ENCODE data around the gene ENOPH1.

DNA sequence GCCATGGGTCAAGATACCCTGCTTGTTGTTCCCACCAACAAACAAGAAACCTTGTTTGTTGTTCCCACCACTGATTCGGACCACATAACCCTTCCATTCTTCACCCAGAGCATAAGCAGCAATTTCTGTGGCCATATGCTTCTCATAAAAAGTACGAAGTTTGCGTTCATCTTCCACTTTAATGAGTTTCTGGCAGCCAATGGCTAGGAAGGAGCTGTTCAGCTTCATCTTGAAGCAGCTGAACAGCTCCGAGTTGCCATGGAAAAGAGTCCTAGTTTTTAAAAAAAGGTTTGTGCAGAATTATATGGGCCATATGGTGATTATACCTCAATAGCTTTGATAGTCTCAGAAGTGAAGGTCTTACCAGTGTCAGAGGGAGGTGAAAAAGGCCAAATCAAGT is 65.3 kb downstream of the ENOPH1 start:
- no peak for TF ChIP-seq POLR2AphosphoS5 (IDR thresholded peaks at IDR 0.05; ENCODE audit: low read depth)
- TF ChIP-seq, protein P1, sequence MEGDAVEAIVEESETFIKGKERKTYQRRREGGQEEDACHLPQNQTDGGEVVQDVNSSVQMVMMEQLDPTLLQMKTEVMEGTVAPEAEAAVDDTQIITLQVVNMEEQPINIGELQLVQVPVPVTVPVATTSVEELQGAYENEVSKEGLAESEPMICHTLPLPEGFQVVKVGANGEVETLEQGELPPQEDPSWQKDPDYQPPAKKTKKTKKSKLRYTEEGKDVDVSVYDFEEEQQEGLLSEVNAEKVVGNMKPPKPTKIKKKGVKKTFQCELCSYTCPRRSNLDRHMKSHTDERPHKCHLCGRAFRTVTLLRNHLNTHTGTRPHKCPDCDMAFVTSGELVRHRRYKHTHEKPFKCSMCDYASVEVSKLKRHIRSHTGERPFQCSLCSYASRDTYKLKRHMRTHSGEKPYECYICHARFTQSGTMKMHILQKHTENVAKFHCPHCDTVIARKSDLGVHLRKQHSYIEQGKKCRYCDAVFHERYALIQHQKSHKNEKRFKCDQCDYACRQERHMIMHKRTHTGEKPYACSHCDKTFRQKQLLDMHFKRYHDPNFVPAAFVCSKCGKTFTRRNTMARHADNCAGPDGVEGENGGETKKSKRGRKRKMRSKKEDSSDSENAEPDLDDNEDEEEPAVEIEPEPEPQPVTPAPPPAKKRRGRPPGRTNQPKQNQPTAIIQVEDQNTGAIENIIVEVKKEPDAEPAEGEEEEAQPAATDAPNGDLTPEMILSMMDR (IDR thresholded peaks at IDR 0.05; ENCODE audit: insufficient read depth, low read length) = no peak
- no peak for TF ChIP-seq GABPA (IDR thresholded peaks at IDR 0.05; ENCODE audit: low read depth)

Measured in HL-60 (cell line).